Stimulated activated naive CD4-positive, alpha-beta T cell treated with Interleukin-2 at 50 U/mL for 16 hours (primary cell): ENCODE data around the gene CELA1.
"Not testable (repeated sequence)": the region's sequence is repeated elsewhere in the genome, so short reads cannot be mapped to it uniquely, and the experiment has no call there.

Experiments
- DNase-seq: peaks from one replicate; lab custom pipeline; 2025; lab: John Stamatoyannopoulos, UW

Gene CELA1

DNA sequence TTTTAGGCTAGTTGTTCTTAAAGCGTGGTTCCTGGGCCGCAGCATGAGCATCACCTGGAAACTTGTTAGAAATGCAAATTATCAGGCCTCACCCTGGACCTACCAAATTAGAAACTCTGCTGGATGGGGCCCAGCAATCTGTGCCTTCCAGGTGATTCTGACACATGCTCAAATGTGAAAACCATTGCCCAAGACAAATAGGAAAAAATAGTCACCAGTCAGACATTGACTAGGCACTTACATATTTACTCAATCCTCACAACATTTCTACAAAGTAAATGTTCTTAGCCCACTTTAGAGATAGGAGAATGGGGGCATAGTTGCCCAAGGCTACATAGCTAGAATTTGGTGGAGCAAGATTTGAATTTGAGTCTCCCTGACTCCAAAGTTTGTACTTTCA, 3.3 kb downstream of the CELA1 start:
- DNase-seq: no peak

GRCh38 chr12:51342416-51342815, 4.1 kb downstream of the CELA1 start:
- DNase-seq: no peak

DNA sequence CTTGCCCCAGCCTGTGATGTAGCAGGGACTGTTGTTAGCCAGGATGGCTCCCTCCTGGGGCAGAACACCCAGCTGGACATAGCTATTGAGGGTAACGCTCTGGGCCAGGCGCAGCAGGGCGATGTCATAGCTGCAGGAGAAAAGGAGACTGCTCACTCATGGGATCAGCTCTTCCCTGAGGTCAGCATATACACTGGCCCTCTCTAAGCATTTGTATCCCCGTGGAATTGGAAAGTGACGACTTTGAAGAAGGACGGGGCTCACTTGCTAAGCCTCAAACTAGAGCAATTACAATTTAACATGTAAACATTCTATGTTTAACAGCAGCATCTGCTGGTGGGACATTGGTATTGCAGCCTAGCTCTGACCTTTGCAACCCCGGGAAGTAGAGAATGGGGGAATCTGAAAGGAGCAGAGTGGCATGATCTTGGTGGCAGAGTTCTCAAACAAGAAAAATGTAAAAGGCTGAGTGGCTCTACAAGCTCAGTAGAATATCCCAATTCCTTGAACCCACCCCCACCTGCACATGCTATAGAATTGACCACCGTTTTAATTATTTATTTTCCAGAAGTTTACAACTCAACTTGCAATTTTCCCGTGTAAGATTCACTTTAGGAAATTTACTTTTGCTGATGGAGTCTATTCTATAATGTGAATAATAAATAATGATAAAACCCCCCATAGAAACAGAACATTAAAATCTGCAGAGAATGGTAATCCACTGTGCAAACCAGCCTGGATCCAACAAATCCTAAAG, 5.0 kb downstream of the CELA1 start:
- peak; percentile 51 for DNase-seq

- DNase-seq: no peak
Measured at GRCh38 chr12:51339750-51340149, 6.7 kb downstream of the CELA1 start.

- not testable (repeated sequence) for DNase-seq
Measured at GRCh38 chr12:51337336-51337735, 9.1 kb downstream of the CELA1 start.

- DNase-seq: no peak
Measured at GRCh38 chr12:51335931-51336330, 10.5 kb downstream of the CELA1 start.

DNA sequence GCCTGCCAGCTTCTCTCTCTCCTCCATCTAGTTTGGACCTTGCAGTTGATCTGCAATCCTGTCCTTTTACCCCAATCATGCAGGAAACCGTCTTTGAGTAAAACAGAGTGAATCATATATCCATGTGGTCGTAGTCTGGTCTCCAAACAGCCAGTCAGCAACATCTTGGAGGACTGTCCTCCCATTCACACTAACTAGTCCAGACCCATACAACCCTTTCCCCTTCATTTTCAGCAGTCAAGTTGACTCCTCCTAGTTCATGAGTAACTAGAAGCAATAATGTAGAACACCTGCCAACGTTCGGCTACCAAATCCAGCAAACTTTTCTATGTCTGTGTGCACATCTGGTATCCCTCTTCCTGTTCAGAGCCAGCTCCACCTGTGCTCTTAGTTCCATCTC, 11.7 kb downstream of the CELA1 start:
- DNase-seq: no peak

- no peak for DNase-seq
Measured at GRCh38 chr12:51333536-51333935, 12.9 kb downstream of the CELA1 start.

GRCh38 chr12:51330186-51330585, 16.3 kb downstream of the CELA1 start:
- DNase-seq: no peak

DNA sequence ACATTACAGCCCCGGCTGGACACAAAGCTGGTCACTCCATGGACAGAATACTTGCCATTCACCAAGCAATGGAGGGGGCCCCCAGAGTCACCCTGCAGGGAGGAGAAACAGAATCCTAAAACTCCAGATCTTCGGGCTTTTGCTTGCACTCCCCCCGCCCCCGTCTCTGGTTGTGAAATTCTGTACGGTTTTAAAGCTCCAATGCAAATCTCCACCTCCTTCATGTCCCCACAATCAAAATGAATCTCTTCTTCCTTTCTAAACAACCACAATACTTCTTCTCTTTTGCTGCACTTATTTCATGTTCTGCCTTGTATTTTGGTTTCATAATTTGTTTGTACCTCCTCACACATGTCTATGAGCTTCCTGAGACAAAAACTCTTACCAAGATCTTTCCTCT, 16.7 kb downstream of the CELA1 start:
- no peak for DNase-seq

DNA sequence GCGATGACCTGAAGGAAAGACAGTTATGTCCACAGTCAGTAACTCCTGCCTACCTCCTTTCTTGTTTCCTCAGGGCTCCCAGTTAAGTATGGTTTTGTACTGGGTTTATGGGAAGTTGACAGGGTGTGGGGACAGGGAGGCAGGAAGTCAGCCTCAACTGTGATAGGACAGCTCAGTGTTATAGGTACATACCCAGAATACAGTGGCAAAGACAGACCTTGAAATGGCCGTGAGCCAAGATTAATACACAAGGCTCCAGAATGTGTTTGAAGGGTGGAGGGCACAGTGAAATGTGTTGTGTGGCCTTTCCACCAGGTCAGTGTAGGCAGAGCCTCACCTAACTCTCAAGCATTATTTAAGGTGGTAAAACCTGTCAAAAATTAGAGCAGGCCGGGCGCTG, 17.9 kb downstream of the CELA1 start:
- no peak for DNase-seq

DNA sequence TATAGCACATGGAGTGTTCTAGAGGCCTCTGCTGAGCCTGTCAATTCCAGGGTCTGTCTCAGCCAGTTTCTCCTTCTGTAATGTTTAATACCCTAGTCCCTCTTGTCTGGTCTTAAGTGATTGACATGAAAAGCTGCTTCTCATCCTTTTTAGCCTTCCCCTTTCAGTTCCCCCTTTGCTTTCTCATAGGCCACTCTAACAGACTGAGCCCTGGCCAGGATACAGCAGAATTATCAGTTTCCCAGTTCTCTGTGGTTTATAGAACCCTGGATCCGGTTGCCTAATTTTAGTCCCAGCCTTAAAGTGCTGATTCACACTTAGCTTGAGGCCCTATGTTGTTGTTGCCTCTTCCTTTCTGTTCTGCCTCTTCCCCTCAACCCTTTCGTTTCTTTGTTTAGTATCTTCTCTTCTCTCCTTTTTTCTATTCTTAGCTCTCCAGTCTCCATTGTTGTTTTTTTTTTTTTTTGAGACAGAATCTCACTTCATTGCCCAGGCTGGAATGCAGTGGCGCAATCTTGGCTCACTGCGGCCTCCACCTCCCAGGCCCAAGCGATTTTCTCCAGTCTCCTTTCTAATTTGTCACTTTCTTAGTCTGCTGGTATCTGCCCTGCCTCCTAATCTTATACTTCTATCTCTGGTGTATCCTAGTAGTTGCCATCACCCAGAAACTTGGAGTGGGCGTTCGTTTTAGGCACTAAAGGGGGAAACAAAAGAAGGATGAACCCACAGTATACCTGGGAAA, 19.6 kb downstream of the CELA1 start:
- DNase-seq: no peak

GRCh38 chr12:51324953-51325352, 21.5 kb downstream of the CELA1 start:
- no peak for DNase-seq

DNA sequence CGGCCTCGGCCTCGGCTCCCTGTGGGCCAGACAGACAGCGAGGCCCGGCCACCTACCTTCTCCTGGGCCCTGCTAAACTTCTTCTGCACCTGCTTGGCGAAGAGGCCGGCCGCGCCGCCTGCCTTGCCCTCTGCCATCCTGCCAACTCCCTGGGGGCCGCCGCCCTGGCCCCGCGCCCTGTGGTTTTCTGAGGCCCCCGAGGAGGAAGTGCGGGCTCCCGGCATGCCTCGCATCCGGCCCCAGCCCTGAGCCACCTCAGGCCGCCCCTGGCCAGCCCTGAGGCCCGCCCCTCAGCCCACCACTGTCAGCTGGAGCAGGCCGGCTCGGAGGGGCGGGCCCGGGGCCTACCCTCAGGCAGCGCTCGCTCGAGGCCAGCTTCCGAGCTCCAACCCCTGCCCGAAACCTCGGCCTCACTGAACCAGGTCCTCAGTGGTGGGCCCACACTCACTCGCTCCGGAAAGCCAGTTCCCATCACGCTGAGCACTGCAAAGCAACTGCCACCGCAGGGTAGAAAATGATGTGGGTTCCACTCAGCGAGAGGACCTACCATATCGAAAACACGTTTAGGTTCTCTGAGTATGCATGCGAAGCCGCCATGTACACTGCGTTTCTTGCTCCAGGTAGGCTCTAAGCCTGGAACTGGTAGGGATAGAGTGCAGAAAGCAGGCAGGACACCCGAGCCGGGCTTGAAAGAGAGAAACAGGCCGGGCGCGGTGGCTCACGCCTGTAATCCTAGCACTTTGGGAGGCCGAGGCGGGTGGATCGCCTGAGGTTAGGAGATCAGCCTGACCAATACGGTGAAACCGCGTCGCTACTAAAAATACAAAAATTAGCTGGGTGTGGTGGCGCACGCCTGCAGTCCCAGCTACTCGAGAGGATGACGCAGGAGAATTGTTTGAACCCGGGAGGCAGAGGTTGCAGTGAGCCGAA, 22.2 kb downstream of the CELA1 start, which contains the start of gene BIN2:
Gene BIN2, minus strand, starts transcription at position 209 of the 930 bp plus-strand sequence. Its CDS starts 72 bp downstream, at position 137.
- peak; percentile 49 for DNase-seq

- DNase-seq: peak; percentile 30
Measured at GRCh38 chr12:51323317-51323960, 23.0 kb downstream of the CELA1 start.

GRCh38 chr12:51322452-51322851, 24.0 kb downstream of the CELA1 start:
- DNase-seq: peak; percentile 32

DNA sequence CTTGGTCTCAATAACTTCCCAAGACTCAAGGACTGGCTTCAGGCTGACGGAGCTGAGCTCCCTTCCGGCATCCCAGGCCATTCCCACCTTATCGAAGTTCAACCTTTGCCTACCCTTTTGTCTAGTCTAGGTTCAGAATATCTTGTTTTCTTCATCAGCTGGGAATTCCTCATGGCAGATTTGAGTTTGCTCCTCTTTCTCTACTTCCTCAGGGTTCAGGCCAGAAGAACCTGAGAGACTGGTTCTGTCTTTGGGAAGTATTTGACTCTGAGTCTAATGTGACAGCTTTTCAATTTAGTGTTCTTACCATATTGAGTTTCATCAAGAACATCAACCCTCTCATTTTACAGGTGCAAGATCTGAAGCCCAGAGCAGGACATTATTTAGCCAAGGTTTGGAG, 24.6 kb downstream of the CELA1 start:
- no peak for DNase-seq

GRCh38 chr12:51320695-51321320, 25.7 kb downstream of the CELA1 start:
- no peak for DNase-seq

GRCh38 chr12:51320311-51320694, 26.2 kb downstream of the CELA1 start:
- DNase-seq: no peak

DNA sequence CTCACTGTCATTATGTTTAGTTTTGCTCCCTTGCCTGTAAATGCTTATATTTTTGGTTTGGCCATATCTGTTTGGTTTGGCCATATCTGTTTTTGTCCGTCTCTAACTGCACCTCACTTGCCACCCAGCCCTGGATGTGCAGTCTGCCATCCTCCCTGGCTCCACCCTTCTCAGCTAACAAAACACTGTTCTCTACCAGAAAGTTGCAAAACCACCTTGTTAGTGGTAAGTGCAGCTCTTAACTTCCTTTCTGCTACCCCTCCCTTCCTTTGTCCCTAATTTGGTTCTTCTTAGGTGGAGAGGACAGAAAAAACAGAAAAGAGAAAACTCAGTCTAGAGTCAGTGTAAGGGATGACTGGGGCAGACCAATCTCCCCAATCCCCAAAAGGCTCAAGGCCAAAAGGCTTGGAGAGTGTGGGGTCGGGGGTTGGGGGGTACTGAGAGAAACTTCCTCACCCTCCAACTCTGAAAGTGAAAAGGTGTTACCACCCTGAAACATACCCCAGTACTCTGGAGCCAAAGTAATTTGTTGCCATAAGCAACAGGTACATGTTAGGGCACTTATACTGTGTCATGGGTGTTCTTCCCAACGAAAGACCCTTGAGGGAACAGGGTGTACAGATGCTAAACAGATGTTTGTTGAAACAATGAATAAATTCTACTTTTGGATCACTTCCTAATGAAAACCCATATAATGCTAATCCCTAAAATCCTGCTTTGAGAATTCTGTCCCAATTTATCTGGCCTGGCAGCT, 27.5 kb downstream of the CELA1 start:
- peak; percentile 5 for DNase-seq
